ENCODE measurements around the gene SNX1.
A peak's percentile ranks its signal among the peaks of the same experiment; 100 is the strongest.
"Not testable (repeated sequence)": the region's sequence is repeated elsewhere in the genome, so short reads cannot be mapped to it uniquely, and the experiment has no call there.

The SNX1 gene, protein sequence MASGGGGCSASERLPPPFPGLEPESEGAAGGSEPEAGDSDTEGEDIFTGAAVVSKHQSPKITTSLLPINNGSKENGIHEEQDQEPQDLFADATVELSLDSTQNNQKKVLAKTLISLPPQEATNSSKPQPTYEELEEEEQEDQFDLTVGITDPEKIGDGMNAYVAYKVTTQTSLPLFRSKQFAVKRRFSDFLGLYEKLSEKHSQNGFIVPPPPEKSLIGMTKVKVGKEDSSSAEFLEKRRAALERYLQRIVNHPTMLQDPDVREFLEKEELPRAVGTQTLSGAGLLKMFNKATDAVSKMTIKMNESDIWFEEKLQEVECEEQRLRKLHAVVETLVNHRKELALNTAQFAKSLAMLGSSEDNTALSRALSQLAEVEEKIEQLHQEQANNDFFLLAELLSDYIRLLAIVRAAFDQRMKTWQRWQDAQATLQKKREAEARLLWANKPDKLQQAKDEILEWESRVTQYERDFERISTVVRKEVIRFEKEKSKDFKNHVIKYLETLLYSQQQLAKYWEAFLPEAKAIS
- long read RNA-seq, donor 1, transcript SNX1-208 (15 exons, 1,971 nt) = major isoform, 24 of 46 reads
- long read RNA-seq, donor 1, partial matches to known transcripts = 15 of 46 reads
- long read RNA-seq, donor 1, other reads (novel, unspliced or antisense) = 6 of 46 reads
- long read RNA-seq, donor 2, transcript SNX1-208 (15 exons, 1,971 nt) = major isoform, 12 of 19 reads
- long read RNA-seq, donor 2, partial matches to known transcripts = 7 of 19 reads
- long read RNA-seq, donor 2, other reads (novel, unspliced or antisense) = 0 of 19 reads
- long read RNA-seq, donor 3, partial matches to known transcripts = 5 of 11 reads
- long read RNA-seq, donor 3, other reads (novel, unspliced or antisense) = 0 of 11 reads
- long read RNA-seq, donor 4, transcript SNX1-208 (15 exons, 1,971 nt) = major isoform, 14 of 53 reads
- long read RNA-seq, donor 4, partial matches to known transcripts = 38 of 53 reads
- long read RNA-seq, donor 4, other reads (novel, unspliced or antisense) = 0 of 53 reads
- long read RNA-seq, donor 5, transcript SNX1-208 (15 exons, 1,971 nt) = major isoform, 19 of 899 reads
- long read RNA-seq, donor 5, partial matches to known transcripts = 275 of 899 reads
- long read RNA-seq, donor 5, other reads (novel, unspliced or antisense) = 603 of 899 reads
- long read RNA-seq, donor 6, transcript SNX1-208 (15 exons, 1,971 nt) = major isoform, 19 of 32 reads
- long read RNA-seq, donor 6, partial matches to known transcripts = 13 of 32 reads
- long read RNA-seq, donor 6, other reads (novel, unspliced or antisense) = 0 of 32 reads
- long read RNA-seq, donor 7 = 0 reads
- long read RNA-seq, donor 8, transcript SNX1-208 (15 exons, 1,971 nt) = major isoform, 20 of 65 reads
- long read RNA-seq, donor 8, partial matches to known transcripts = 45 of 65 reads
- long read RNA-seq, donor 8, other reads (novel, unspliced or antisense) = 0 of 65 reads

- peak; percentile 76 for DNase-seq
Measured at GRCh38 chr15:64095795-64096667, at the start of gene SNX1. Gene SNX1 (plus strand): TSS chr15:64095982. CDS start chr15:64096014, 32 bp downstream.

DNA sequence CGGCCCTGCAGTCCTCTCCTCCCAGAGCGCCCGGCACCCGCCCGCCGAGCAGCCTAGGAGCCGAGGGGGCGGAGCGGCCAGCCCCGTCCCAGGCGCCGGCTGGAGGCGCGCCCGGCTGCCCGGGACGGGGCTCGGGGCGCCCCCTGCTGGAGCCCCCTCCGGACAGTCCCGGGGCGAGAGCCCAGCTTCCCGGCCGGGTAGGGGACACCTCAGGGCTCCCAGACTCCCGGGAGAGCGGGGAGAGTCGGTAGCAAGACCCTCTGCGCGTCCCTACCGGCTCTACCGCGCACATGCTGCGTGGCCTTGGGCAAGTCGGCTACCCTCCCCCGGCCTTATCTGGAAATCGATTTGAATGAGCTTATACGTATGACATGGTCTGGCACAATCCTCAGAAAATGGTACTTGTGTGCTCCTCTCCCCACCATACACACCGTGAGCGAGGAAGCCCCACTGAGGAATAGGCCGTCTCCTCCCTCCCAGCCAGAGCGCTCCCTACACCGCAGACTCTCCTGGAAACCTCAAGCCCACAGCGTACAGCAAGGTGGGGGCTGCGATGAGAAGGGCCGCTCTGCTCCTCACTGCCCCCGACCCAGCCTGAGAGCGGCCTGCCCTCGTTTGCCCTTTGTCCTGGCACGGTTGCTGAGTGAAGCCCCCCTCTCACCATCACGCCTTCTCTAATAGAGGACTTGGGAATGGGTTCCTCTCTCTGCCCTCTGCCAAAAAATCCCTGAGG, 49.2 kb upstream of the SNX1 start, which contains the start of gene DAPK2:
TSS of gene DAPK2 (minus strand) at position 65 of the 733 bp plus-strand sequence. CDS start 6,224 bp downstream, outside the sequence.
- DNase-seq = peak; percentile 77

- DNase-seq = no peak
Measured at GRCh38 chr15:64048781-64049460, 46.9 kb upstream of the SNX1 start.

DNA sequence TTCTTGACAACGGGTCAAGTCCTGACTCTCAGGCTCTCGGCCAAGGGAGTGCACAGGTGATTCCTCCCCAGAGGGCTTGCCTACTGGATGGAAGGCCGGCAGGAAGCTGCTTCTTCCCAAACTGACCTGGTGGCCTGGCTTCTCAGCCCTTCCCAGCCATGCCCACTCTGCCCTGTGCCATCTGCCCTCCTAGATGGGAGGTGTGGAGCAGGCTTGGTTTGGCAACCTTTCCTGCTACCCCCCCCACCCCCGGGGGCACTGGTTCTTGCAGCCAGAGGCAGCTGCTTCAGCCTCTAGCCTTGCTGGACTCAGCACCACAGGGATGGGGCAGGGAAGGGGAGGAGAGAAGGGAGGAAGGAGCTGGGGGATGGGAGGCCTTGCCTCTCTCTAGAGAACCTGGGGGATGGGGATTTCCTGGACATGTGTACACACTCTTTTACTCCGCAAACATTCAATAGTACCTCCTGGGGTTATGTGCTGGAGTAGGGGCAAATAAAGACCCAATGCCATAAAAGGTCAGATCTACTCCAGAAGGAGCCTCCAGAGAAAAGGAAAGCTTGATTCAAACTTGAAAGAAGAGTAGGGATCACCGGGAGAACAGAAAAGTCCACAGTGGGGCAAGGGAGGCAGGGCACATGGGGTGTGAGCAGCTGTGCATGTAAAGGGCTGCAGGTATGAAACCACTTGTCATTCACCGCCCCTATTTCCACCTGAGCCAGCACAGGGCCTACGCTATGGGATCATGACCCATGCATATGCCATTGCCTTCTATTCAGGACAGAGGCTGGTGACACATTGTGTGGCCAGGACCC, 45.3 kb upstream of the SNX1 start:
- no peak for DNase-seq

DNA sequence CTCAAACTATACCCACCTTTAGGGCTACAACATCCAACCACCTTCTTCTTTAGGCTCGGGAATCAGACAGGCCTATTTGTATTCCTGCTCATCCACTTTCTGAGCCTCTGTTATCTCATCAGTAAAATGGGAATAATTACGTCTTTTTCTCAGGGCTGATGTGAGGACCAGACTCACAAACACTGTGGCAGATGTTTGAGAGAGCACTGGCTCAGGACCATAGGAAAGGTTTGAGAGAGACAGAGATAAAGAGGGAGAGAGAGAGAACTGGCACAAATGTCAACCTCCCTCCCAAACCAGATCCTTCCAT, 44.7 kb upstream of the SNX1 start:
- DNase-seq = no peak

DNA sequence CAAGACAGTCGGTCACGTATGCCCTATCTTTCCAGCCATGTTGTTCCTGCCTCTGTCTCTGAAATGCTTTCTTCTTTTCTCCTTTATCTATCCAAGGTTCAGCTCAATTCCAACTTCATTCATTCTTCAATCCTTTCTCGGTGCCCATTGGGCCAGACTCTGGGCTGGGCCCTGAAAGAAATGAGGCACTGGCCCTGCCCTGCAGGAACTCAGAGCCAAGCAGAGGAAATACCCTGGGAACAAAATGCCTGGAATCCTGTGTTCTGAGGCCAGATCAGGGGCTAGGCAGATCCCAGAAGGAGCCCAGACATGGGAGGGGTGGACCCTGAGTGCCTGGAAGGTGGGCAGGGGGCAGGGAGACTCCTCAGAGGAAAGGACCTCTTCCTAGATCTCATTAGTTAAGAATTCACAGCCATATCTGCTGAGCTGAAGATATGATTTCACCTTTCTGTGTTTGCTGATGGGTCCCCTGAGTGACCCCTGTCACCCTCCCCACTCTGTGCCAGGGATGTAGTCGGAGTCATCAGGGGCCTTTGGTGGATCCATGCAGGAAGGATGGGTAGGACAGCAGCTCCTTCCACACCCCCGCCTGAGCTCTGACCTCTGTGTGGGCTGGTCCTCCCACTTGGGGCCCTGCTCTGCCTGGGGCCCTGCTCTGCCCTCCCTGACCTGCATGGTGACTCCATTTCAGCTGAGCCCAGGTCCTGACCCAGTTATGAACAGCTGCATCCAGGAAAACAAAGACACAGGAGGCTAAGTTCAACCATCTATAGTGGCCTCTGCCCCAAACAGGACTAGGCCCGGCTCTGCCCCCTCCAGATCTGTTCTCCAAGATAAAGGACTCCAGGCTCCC, 44.1 kb upstream of the SNX1 start:
- DNase-seq = no peak

GRCh38 chr15:64052925-64053491, 42.8 kb upstream of the SNX1 start:
- no peak for DNase-seq

DNA sequence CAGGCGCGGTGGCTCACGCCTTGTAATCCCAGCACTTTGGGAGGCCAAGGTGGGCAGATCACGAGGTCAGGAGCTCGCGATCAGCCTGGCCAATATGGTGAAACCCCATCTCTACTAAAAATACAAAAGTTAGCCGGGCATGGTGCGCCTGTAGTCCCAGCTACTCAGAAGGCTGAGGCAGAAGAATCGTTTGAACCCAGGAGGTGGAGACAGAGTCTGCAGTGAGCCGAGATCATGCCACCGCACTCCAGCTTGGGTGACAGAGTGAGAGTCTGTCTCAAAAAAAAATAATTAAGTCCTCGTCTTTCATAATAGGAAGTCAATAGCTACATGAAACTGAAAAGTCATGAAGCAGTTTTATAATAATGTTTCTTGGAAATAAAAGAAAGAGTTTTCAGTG, 42.1 kb upstream of the SNX1 start:
- not testable (repeated sequence) for DNase-seq

DNA sequence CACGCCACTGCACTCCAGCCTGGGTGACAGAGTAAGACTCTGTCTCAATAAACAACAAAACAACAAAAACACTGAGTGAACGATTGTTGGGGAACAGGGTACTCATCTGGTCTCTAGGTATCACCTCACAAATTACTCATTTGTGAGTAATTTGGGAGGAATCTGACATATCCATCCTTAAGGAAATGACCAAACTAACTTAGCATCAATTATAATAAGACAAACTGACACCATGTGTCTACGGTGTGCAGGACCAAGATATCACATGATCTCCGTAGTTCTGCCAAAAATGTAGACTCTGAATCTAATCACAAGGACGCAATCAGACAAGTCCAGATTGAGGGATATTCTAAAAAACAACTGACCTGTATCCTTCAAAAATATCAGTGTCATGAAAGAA, 37.5 kb upstream of the SNX1 start:
- DNase-seq = no peak

DNA sequence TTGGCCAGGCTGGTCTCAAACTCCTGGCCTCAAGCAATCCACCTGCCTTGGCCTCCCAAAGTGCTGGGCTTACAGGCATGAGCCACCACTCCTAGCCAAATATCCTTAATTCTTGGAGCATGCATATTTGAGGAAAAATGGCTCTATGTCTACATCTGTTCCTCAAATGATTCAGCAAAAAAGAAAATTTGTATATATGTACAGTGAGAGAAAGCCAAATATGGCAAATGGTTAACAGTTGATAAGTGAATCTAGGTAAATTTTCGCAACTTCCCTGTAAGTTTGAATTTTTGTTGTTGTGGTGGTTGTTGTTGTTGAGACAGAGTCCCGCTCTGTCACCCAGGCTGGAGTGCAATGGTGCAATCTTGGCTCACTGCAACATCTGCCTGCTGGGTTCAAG, 36.7 kb upstream of the SNX1 start:
- not testable (repeated sequence) for DNase-seq

- no peak for DNase-seq
Measured at GRCh38 chr15:64060716-64061115, 35.1 kb upstream of the SNX1 start.

GRCh38 chr15:64066451-64066850, 29.3 kb upstream of the SNX1 start:
- DNase-seq = no peak

DNA sequence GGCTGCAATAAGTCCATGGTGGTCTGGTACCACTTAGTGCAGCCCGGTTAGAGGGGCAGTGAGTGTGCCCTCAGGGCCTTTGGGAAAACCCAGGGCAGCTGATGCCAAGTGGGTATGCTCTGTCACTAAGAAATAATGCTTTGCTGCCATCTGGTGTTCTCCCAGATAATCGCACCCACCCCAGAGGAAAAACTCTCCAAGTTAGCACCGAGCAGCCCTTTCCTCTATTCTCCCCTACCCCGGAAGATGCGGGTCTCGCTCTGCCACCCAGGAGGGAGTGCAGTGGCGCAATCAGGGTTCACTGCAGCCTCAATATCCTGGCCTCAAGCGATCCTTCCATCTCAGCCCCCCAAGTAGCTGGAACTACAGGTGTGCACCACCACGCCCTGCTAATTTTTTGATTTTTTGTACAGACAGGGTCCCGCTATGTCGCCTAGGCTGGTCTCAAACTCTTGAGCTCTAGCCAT, 28.2 kb upstream of the SNX1 start:
- peak; percentile 65 for DNase-seq

DNA sequence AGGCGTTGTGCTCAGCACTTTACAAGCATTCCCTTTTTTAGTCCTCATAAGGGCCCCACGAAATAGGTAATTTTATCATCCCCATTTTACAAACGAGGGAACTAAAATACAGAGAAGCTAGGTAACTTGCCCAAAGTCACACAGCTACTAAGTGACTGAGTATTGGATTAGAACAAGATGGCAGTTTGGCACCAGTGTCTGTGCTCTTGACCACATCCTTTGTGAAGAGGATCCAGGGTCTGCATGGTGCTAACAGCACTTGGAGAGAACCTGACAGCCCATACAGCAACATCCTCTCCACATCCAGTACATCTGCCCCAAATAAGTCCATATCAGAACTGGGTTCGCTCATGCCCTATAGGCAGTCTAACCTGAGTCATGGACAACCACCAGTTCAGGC, 27.6 kb upstream of the SNX1 start:
- no peak for DNase-seq

- no peak for DNase-seq
Measured at GRCh38 chr15:64070106-64070505, 25.7 kb upstream of the SNX1 start.

DNA sequence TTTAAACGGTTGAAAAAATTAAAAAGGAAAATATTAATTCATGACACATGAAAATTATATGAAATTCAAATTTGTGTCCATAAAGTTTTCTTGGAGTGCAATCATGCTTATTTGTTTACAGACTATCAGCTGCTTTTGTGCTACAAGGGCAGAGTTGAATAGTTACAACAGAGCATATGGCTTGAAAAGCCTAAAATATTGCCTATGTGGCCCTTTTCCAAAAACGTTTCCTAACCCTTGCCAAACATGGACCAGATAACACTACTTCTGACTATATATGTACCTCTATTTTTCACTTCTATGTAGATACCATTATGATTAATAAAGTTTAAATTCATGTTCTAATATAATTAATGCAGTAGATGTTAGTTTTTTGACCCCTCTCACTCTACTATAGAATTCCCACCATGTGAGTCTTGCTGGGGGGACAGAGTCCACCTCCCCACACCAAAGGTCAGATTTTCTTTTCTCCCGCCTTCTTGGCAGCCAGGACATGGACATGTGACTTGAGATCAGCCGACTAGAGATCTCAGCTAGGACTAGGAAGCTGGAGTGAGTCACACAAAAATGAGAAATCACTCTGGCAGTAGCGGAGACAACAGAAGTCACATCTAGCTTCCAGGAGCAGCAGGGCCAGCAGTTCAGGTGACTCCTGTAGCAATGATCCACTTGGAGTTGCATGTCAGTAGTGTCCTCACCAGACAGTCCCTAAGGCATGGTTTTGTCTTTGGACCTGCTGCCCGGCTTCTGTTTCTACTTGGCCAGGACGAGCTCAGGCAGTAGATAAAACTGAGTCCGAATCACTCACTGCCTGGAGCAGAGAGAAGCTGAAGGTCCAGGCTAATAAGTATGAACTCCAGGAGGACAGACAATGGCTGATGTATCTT, 24.6 kb upstream of the SNX1 start:
- no peak for DNase-seq
